Measurements from ENCODE around the gene OSBPL10. TPM values are rescaled to one million over a fixed set of nuclear protein-coding genes. Genes with fewer than 3 reads are reported as not detected.
A peak's percentile ranks its signal among the peaks of the same experiment; 100 is the strongest.

The OSBPL10 gene
- total RNA-seq, 2 donors from 2014 or later: 82.8 to 127 TPM

DNA sequence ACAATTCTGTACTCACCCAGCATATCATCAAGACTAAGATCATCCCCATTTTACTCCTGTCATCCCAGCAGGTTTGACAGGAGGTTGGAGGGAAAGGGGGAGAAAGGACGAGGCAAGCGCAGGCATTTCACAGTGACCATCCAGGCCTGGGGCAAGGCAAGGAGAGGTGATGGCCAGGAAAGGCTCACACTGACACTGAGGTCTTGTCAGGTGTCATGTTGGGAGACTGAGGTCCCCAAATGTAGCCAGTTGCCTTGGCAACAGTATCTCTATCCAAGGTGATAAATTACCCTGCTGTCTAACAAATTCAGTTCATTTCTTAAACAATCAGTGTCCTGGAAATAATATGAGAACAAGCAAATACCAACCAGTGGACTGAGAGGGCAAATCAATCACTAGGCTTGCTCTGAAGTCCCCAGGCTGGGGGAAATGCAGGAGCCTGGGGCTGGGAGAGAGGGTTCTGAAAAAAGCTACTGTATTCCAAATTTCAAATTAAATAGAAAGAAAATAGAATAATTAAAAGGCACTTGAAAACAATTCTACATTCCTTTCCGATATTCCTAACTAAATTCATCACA lies 172.8 kb downstream of the OSBPL10 start:
- TF ChIP-seq POLR2A (IDR thresholded peaks at IDR 0.05): no peak
- no peak overlapping the region for H3K27ac ChIP-seq
- no peaks in the 10 kb centered on the region for H3K4me1 ChIP-seq (replicated peaks)
- 88% methylated on average over 3 of the region's 3 CpGs for WGBS
- no peaks in the 10 kb centered on the region for H3K36me3 ChIP-seq
- DNase-seq (ENCODE audit: low spot score): no peak
- no peaks in the 10 kb centered on the region for H3K9me3 ChIP-seq
- no peaks in the 10 kb centered on the region for H3K27me3 ChIP-seq (replicated peaks; ENCODE audit: insufficient read depth)
- intact Hi-C loops (cut with DNase I): no loop called here
- no peak overlapping the region for H3K4me3 ChIP-seq

- Histone ChIP-seq H3K27me3 (replicated peaks; ENCODE audit: insufficient read depth) (no peaks in the 10 kb centered on the region), H3K4me3 (no peak overlapping the region), H3K36me3 (no peaks in the 10 kb centered on the region), H3K4me1 (replicated peaks) (no peaks in the 10 kb centered on the region), H3K27ac (no peak overlapping the region), H3K9me3 (no peaks in the 10 kb centered on the region)
- no peak for DNase-seq (ENCODE audit: low spot score)
- peak; percentile 19 for TF ChIP-seq POLR2AphosphoS5 (IDR thresholded peaks at IDR 0.05)
- no peak for TF ChIP-seq POLR2A (IDR thresholded peaks at IDR 0.05)
- intact Hi-C loops (cut with DNase I): loop anchor here (5.0 kb wide), 1 partner anchor 178 kb away; the partner anchor contains the start of genes OSBPL10 and ZNF860
- 49% methylated on average over 10 of the region's 10 CpGs for WGBS
Observed at GRCh38 chr3:31804251-31805051, 176.6 kb downstream of the OSBPL10 start.

- Histone ChIP-seq H3K27ac (no peak overlapping the region), H3K27me3 (replicated peaks; ENCODE audit: insufficient read depth) (no peaks in the 10 kb centered on the region), H3K9me3 (no peaks in the 10 kb centered on the region), H3K4me3 (no peak overlapping the region), H3K4me1 (replicated peaks) (no peaks in the 10 kb centered on the region), H3K36me3 (no peaks in the 10 kb centered on the region)
- intact Hi-C loops (cut with DNase I): loop anchor here (5.0 kb wide), 1 partner anchor 179 kb away; the partner anchor contains the start of genes OSBPL10 and ZNF860
- WGBS: 83% methylated on average over 7 of the region's 7 CpGs
- TF ChIP-seq POLR2AphosphoS5 (IDR thresholded peaks at IDR 0.05): no peak
- TF ChIP-seq, protein P1, sequence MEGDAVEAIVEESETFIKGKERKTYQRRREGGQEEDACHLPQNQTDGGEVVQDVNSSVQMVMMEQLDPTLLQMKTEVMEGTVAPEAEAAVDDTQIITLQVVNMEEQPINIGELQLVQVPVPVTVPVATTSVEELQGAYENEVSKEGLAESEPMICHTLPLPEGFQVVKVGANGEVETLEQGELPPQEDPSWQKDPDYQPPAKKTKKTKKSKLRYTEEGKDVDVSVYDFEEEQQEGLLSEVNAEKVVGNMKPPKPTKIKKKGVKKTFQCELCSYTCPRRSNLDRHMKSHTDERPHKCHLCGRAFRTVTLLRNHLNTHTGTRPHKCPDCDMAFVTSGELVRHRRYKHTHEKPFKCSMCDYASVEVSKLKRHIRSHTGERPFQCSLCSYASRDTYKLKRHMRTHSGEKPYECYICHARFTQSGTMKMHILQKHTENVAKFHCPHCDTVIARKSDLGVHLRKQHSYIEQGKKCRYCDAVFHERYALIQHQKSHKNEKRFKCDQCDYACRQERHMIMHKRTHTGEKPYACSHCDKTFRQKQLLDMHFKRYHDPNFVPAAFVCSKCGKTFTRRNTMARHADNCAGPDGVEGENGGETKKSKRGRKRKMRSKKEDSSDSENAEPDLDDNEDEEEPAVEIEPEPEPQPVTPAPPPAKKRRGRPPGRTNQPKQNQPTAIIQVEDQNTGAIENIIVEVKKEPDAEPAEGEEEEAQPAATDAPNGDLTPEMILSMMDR (IDR thresholded peaks at IDR 0.05): no peak
- TF ChIP-seq POLR2A (IDR thresholded peaks at IDR 0.05): no peak
- no peak for DNase-seq (ENCODE audit: low spot score)
Observed at GRCh38 chr3:31802981-31803740, 177.9 kb downstream of the OSBPL10 start.

DNA sequence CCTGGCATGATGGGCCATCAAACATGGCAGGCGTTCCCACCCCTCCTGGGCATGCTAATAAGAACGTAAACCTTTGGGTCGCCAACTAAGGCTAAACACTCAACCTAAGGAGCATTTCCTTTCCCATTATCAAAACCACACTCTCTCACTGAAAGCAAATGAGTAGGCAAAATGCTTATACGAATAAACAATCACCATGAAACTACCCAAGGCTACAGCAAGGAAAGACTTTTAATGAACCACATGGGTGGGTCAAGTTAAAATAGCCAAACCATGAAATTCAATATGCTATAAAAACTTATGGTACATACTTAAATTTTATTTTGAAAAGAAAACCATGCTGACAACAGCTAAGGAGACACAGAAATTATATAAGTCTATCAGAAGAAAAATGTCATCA lies 180.6 kb downstream of the OSBPL10 start:
- 88% methylated on average over 4 of the region's 4 CpGs for WGBS
- DNase-seq (ENCODE audit: low spot score): no peak
- Histone ChIP-seq H3K4me1 (replicated peaks) (no peaks in the 10 kb centered on the region), H3K4me3 (no peak overlapping the region), H3K36me3 (no peaks in the 10 kb centered on the region), H3K27me3 (replicated peaks; ENCODE audit: insufficient read depth) (no peaks in the 10 kb centered on the region), H3K27ac (no peak overlapping the region), H3K9me3 (no peaks in the 10 kb centered on the region)
- TF ChIP-seq POLR2A (IDR thresholded peaks at IDR 0.05) (no peak), POLR2AphosphoS5 (IDR thresholded peaks at IDR 0.05) (no peak)
- TF ChIP-seq, protein P1 (IDR thresholded peaks at IDR 0.05): no peak
- intact Hi-C loops (cut with DNase I): loop anchor here (5.0 kb wide), 1 partner anchor 182 kb away; the partner anchor contains the start of genes OSBPL10 and ZNF860

DNA sequence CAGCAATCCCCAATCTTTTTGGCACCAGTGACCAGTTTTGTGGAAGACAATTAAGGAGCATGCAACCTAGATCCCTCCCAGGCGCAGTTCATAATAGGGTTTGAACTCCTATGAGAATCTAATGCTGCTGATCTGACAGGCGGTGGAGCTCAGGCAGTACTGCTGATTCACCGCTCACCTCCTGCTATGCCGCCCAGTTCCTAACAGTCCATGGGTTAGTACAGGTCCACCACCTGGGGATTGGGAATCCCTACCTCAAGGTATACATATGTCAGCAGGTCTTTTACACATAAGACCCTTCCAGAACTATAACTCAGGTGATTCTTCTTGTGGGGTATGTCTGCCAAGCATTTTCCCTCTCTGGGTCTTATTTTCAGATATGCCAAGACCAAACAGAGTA lies 182.2 kb downstream of the OSBPL10 start:
- intact Hi-C loops (cut with DNase I): no loop called here
- DNase-seq (ENCODE audit: low spot score): no peak
- Histone ChIP-seq H3K4me1 (replicated peaks) (no peaks in the 10 kb centered on the region), H3K36me3 (no peaks in the 10 kb centered on the region), H3K4me3 (no peak overlapping the region), H3K9me3 (no peaks in the 10 kb centered on the region), H3K27ac (no peak overlapping the region), H3K27me3 (replicated peaks; ENCODE audit: insufficient read depth) (no peaks in the 10 kb centered on the region)
- WGBS: 98% methylated on average over 4 of the region's 4 CpGs
- no peak for TF ChIP-seq POLR2AphosphoS5 (IDR thresholded peaks at IDR 0.05)
- TF ChIP-seq POLR2A (IDR thresholded peaks at IDR 0.05): no peak
- TF ChIP-seq, protein P1 (IDR thresholded peaks at IDR 0.05): no peak

All from prostate gland (tissue), 2 donors.